ENCODE results near the gene ZNF778. TPM values are rescaled to one million over a fixed set of nuclear protein-coding genes. Genes with fewer than 3 reads are reported as not detected.
"Not testable (repeated sequence)": the region's sequence is repeated elsewhere in the genome, so short reads cannot be mapped to it uniquely, and the experiment has no call there.

Gene ZNF778
- total and polyA plus RNA-seq, 4 donors, result 10.7 to 14.1 (median 11.3) TPM

- peaks cover 78% of the 10 kb centered on the region for H3K36me3 ChIP-seq (ENCODE audit: control insufficient read depth, insufficient read depth, low read length)
- H3K27ac ChIP-seq (ENCODE audit: low read depth, low read length), result no peak overlapping the region
These were observed 49.1 kb downstream of the ZNF778 start for GRCh38 chr16:89266521-89267134.

DNA sequence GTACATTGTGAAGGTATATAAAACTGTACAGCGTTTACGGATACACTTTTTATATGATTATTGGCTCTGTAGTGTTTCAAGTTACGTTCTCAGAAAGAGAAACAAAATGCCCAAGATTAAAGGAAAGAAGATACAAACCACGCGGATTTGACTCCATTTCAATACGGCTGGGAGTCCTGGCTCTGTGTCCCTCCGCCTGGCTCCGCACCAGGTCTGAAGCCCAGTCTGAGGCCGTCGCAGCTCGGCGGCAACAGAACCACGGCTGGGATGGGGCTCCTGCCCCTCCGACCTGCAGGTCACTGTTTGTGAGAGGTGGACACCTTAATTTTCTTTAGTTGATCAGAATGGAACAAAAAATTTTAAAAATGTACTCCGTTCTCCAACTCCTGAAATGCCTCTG is 50.2 kb downstream of the ZNF778 start:
- not testable (repeated sequence) for H3K4me1 ChIP-seq (ENCODE audit: control insufficient read depth, insufficient read depth, low read length); H3K27me3 ChIP-seq (ENCODE audit: control insufficient read depth, insufficient read depth, low read length); H3K4me3 ChIP-seq (ENCODE audit: low read depth, low read length); H3K9me3 ChIP-seq (ENCODE audit: control insufficient read depth, insufficient read depth, low read length); DNase-seq (ENCODE audit: low read depth in 4 of 6, low spot score in 6 of 6); H3K27ac ChIP-seq (ENCODE audit: low read depth, low read length)
- WGBS (ENCODE audit: insufficient coverage), result no CpG with 5 or more reads among the region's 15 CpGs
- peaks cover 76% of the 10 kb centered on the region for H3K36me3 ChIP-seq (ENCODE audit: control insufficient read depth, insufficient read depth, low read length)

More at GRCh38 chr16:89266521-89267134, 49.1 kb downstream of the ZNF778 start:
- no peak for DNase-seq (ENCODE audit: low read depth in 4 of 6, low spot score in 6 of 6)
- peaks cover 1% of the 10 kb centered on the region for H3K9me3 ChIP-seq (ENCODE audit: control insufficient read depth, insufficient read depth, low read length)
- H3K4me1 ChIP-seq (ENCODE audit: control insufficient read depth, insufficient read depth, low read length), result no peaks in the 10 kb centered on the region
- WGBS (ENCODE audit: insufficient coverage), result 97% methylated on average over 15 of the region's 17 CpGs
- no peak overlapping the region for H3K4me3 ChIP-seq (ENCODE audit: low read depth, low read length)
- H3K27me3 ChIP-seq (ENCODE audit: control insufficient read depth, insufficient read depth, low read length), result no peaks in the 10 kb centered on the region

DNA sequence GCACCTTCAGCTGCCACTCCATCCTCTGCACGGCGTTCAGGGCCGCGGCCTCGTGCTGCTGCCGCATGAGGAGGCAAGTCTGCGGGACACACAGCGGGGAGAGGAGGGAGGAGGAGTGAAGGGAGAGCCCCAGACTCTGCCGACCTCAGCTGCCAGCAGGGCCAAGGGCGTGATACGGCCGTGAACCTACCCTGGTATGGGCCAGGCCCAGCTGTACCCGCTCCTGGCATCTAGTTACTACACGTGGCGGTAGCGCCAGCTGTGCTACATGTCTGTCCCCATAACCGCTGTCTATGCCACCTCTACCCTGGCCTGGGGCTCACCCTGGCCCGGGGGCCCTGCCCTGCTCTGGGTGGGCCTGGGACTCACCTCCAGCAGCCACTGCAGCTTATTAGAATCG is 51.1 kb downstream of the ZNF778 start:
- no peak overlapping the region for H3K27ac ChIP-seq (ENCODE audit: low read depth, low read length)
- no peak for DNase-seq (ENCODE audit: low read depth in 4 of 6, low spot score in 6 of 6)
- H3K36me3 ChIP-seq (ENCODE audit: control insufficient read depth, insufficient read depth, low read length), result peaks cover 81% of the 10 kb centered on the region
- H3K4me1 ChIP-seq (ENCODE audit: control insufficient read depth, insufficient read depth, low read length), result no peaks in the 10 kb centered on the region
- WGBS (ENCODE audit: insufficient coverage), result 94% methylated on average over 18 of the region's 19 CpGs
- no peaks in the 10 kb centered on the region for H3K27me3 ChIP-seq (ENCODE audit: control insufficient read depth, insufficient read depth, low read length)
- no peak overlapping the region for H3K4me3 ChIP-seq (ENCODE audit: low read depth, low read length)
- H3K9me3 ChIP-seq (ENCODE audit: control insufficient read depth, insufficient read depth, low read length), result no peaks in the 10 kb centered on the region

- no peaks in the 10 kb centered on the region for H3K4me1 ChIP-seq (ENCODE audit: control insufficient read depth, insufficient read depth, low read length)
- no peak overlapping the region for H3K4me3 ChIP-seq (ENCODE audit: low read depth, low read length)
- H3K27me3 ChIP-seq (ENCODE audit: control insufficient read depth, insufficient read depth, low read length), result no peaks in the 10 kb centered on the region
- H3K9me3 ChIP-seq (ENCODE audit: control insufficient read depth, insufficient read depth, low read length), result no peaks in the 10 kb centered on the region
- H3K36me3 ChIP-seq (ENCODE audit: control insufficient read depth, insufficient read depth, low read length), result peaks cover 83% of the 10 kb centered on the region
- DNase-seq (ENCODE audit: low read depth in 4 of 6, low spot score in 6 of 6), result no peak
- WGBS (ENCODE audit: insufficient coverage), result 94% methylated on average over 4 of the region's 14 CpGs
- H3K27ac ChIP-seq (ENCODE audit: low read depth, low read length), result no peak overlapping the region
These were observed 51.7 kb downstream of the ZNF778 start for GRCh38 chr16:89268987-89269735.

- Histone ChIP-seq H3K27ac (ENCODE audit: low read depth, low read length) (no peak overlapping the region), H3K4me3 (ENCODE audit: low read depth, low read length) (no peak overlapping the region), H3K4me1 (ENCODE audit: control insufficient read depth, insufficient read depth, low read length) (no peaks in the 10 kb centered on the region), H3K9me3 (ENCODE audit: control insufficient read depth, insufficient read depth, low read length) (no peaks in the 10 kb centered on the region), H3K36me3 (ENCODE audit: control insufficient read depth, insufficient read depth, low read length) (peaks cover 83% of the 10 kb centered on the region), H3K27me3 (ENCODE audit: control insufficient read depth, insufficient read depth, low read length) (no peaks in the 10 kb centered on the region)
- WGBS (ENCODE audit: insufficient coverage), result 96% methylated on average over 22 of the region's 27 CpGs
- DNase-seq (ENCODE audit: low read depth in 4 of 6, low spot score in 6 of 6), result no peak
These were observed 52.5 kb downstream of the ZNF778 start for GRCh38 chr16:89269805-89270665.

DNA sequence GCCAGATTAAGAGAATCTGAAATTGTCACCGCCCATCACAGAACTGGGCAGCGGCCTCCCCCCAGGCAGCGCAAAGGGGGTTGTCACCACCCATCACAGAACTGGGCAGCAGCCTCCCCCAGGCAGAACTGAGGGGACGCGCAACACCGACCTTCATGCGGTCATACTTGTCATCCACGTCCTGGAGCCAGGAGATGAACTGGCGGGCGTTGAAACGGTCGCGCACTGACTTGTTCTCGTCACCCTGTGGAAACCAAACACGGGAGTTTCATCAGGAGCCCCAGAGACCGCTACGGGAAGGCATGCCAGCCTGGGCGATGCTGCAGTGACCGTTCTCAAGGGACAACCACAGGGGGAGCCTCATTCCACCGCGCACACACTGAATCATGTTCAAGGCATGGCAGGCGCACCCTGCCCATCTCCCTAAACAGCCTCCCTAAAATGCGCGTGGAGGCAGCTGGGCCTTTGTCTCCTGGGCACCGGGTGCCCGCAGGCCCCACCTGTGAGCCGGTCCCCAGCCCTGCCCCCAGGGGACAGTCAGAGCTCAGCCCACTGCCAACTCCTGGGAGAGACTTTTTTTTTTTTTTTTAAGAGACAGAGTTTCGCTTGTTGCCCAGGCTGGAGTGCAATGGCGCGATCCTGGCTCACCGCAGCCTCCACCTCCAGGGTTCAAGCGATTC is 53.3 kb downstream of the ZNF778 start:
- peaks cover 83% of the 10 kb centered on the region for H3K36me3 ChIP-seq (ENCODE audit: control insufficient read depth, insufficient read depth, low read length)

DNA sequence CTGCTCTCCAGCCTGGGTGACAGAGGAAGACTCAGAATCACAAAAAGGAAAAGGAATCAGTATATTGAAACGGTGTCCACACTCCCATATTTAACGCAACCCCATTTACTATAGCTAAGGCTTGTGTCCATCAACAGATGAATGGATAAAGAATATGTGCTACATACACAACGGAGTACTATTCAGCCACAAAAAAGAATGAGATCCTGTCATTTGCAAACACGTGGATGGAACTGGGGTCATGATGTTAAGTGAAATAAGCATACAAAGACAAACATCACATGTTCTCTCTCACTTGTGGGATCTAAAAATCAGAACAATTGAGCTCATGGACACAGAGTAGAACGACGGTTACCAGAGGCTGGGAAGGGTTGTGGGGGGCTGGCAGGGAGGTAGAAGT is 55.1 kb downstream of the ZNF778 start:
- Histone ChIP-seq H3K27ac (ENCODE audit: low read depth, low read length) (no peak overlapping the region), H3K36me3 (ENCODE audit: control insufficient read depth, insufficient read depth, low read length) (peaks cover 83% of the 10 kb centered on the region), H3K4me3 (ENCODE audit: low read depth, low read length) (no peak overlapping the region), H3K4me1 (ENCODE audit: control insufficient read depth, insufficient read depth, low read length) (no peaks in the 10 kb centered on the region), H3K27me3 (ENCODE audit: control insufficient read depth, insufficient read depth, low read length) (no peaks in the 10 kb centered on the region), H3K9me3 (ENCODE audit: control insufficient read depth, insufficient read depth, low read length) (no peaks in the 10 kb centered on the region)
- no peak for DNase-seq (ENCODE audit: low read depth in 4 of 6, low spot score in 6 of 6)
- no CpG with 5 or more reads among the region's 6 CpGs for WGBS (ENCODE audit: insufficient coverage)

More for the DNA sequence above, 53.3 kb downstream of the ZNF778 start:
- H3K27me3 ChIP-seq (ENCODE audit: control insufficient read depth, insufficient read depth, low read length), result no peaks in the 10 kb centered on the region
- H3K4me3 ChIP-seq (ENCODE audit: low read depth, low read length), result no peak overlapping the region
- no peak overlapping the region for H3K27ac ChIP-seq (ENCODE audit: low read depth, low read length)
- WGBS (ENCODE audit: insufficient coverage), result 94% methylated on average over 31 of the region's 32 CpGs
- H3K4me1 ChIP-seq (ENCODE audit: control insufficient read depth, insufficient read depth, low read length), result no peaks in the 10 kb centered on the region
- DNase-seq (ENCODE audit: low read depth in 4 of 6, low spot score in 6 of 6), result no peak
- H3K9me3 ChIP-seq (ENCODE audit: control insufficient read depth, insufficient read depth, low read length), result no peaks in the 10 kb centered on the region

DNA sequence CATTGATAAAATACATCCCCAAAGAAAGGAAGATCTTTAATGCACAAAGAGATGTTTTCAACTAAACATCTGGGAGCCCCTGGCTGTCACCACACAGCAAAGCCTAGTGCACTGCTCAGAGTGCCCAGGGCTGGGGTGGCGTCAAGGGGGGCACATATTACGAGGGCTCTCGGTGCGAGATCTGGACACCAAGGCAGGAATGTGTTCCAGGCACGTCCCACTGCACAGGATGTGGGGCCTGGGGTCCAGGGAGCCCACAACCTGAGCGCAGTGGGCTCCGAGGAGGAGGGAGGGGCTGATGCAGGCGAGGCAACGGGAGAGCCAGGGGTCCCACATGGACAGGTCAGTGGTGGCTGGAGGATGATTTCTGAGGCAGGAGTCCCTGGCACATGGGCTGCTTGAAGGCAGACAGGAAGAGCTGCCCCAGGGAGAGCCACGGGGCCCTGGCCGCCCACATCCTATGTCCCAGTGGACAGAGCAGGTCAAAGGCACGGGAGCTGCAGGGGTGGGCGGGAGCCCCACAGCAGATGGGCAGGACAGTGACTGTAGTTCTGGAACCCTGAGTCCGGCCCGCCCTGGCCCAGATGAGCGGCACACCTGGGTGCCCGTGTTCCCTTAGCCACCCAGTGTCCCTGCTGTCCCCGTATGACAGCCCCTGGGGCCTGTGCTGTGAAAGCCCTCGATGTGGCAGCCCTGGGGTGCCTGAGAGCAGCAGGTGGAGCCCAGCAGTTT is 56.4 kb downstream of the ZNF778 start:
- no peak for DNase-seq (ENCODE audit: low read depth in 4 of 6, low spot score in 6 of 6)
- Histone ChIP-seq H3K27ac (ENCODE audit: low read depth, low read length) (no peak overlapping the region), H3K4me1 (ENCODE audit: control insufficient read depth, insufficient read depth, low read length) (peaks cover 4% of the 10 kb centered on the region), H3K36me3 (ENCODE audit: control insufficient read depth, insufficient read depth, low read length) (peaks cover 90% of the 10 kb centered on the region), H3K27me3 (ENCODE audit: control insufficient read depth, insufficient read depth, low read length) (no peaks in the 10 kb centered on the region), H3K4me3 (ENCODE audit: low read depth, low read length) (no peak overlapping the region), H3K9me3 (ENCODE audit: control insufficient read depth, insufficient read depth, low read length) (no peaks in the 10 kb centered on the region)
- 95% methylated on average over 19 of the region's 19 CpGs for WGBS (ENCODE audit: insufficient coverage)

All from spinal cord (tissue), 10 donors.